GM12878 (cell line): Measurements from ENCODE around the gene LMF1. TPM values are rescaled to one million over a fixed set of nuclear protein-coding genes. Genes with fewer than 3 reads are reported as not detected.

Experiments
- ATAC-seq: fragments of 200-7000 bp; cut with Tn5 transposase; 3 replicates; pipeline ENCODE4 v1.9.1; 2020; ENCODE audit warnings: mild to moderate bottlenecking, moderate library complexity
- BruUV-seq: library from RNA; stranded (reverse); fragments of 400-500 nt; replicated peaks from 2 replicates; lab custom pipeline; 2021; lab: Mats Ljungman, UMichigan
- CTCF ChIA-PET: fragments of 300-600 bp; sonication (Branson Sonifier 250); formaldehyde crosslinking; extraction: SDS; loops from one replicate; lab custom pipeline; 2021; ENCODE audit warnings: inconsistent platforms; lab: Yijun Ruan, JAX
- POLR2A ChIA-PET: fragments of 350-600 bp; formaldehyde crosslinking; extraction: SDS; loops from one replicate; lab custom pipeline; 2021; ENCODE audit warnings: inconsistent platforms; lab: Charles Lee
- RAD21 ChIA-PET: fragments of 300-600 bp; sonication (Branson Sonifier 250); formaldehyde crosslinking; loops from one replicate; lab custom pipeline; 2023; ENCODE audit warnings: antibody characterized with exemption; ENCODE audit not compliant: unreplicated experiment; lab: Charles Lee
- SMC1A ChIA-PET: fragments of 300-600 bp; sonication (Branson Sonifier 250); formaldehyde crosslinking; loops from one replicate; lab custom pipeline; 2023; ENCODE audit not compliant: unreplicated experiment, uncharacterized antibody; lab: Charles Lee
- DNase-seq: peaks from one replicate; pipeline ENCODE4 v3.0.0-alpha.2; 2011; ENCODE audit warnings: low read depth, low spot score
- FAIRE-seq: peaks from 3 replicates; lab custom pipeline; 2011; peaks lifted over from hg19 to GRCh38; lab: Jason Lieb, UNC
- H2AFZ ChIP-seq: 2 replicates; pipeline ENCODE4 v1.6.0; 2011; ENCODE audit warnings: low read depth, low read length, control low read depth; ENCODE audit not compliant: control insufficient read depth
- H3K27ac ChIP-seq: 2 replicates; pipeline ENCODE4 v1.5.1; 2011; ENCODE audit warnings: control low read depth; ENCODE audit not compliant: control insufficient read depth, insufficient read depth
- H3K27me3 ChIP-seq, 2 experiments: replicated peaks in 1 of 2; 2 replicates each; pipeline versions ENCODE4 v1.6.0 to v1.6.1; 2011; ENCODE audit warnings: low read length in 1 of 2; ENCODE audit not compliant: control insufficient read depth in 2 of 2, insufficient read depth in 2 of 2
- H3K36me3 ChIP-seq, 2 experiments: 2 replicates each; pipeline ENCODE4 v1.5.1; 2011; ENCODE audit warnings: low read length in 1 of 2; ENCODE audit not compliant: control insufficient read depth in 2 of 2, insufficient read depth in 2 of 2
- H3K4me1 ChIP-seq: 2 replicates; pipeline ENCODE4 v1.6.1; 2011; ENCODE audit warnings: mild to moderate bottlenecking, low read length, moderate library complexity, mixed read lengths; ENCODE audit not compliant: control insufficient read depth, insufficient read depth
- H3K4me2 ChIP-seq: 2 replicates; pipeline ENCODE4 v1.6.0; 2011; ENCODE audit warnings: control low read depth; ENCODE audit not compliant: control insufficient read depth, insufficient read depth
- H3K4me3 ChIP-seq: fragments of 200-600 bp; sonication (generic); 2 replicates; pipeline ENCODE4 v1.5.1; 2016
- H3K79me2 ChIP-seq: 2 replicates; pipeline ENCODE4 v1.6.0; 2011; ENCODE audit warnings: low read length; ENCODE audit not compliant: control insufficient read depth, insufficient read depth
- H3K9ac ChIP-seq: 2 replicates; pipeline ENCODE4 v1.8.0; 2011; ENCODE audit warnings: low read length, control low read depth, mixed read lengths; ENCODE audit not compliant: control insufficient read depth, insufficient read depth
- H3K9me3 ChIP-seq: replicated peaks from 3 replicates; pipeline ENCODE4 v1.5.1; 2011; ENCODE audit warnings: mild to moderate bottlenecking, low read length; ENCODE audit not compliant: control insufficient read depth, insufficient read depth
- H4K20me1 ChIP-seq: 2 replicates; pipeline ENCODE4 v1.6.0; 2011; ENCODE audit not compliant: control insufficient read depth, insufficient read depth
- EZH2 ChIP-seq: IDR thresholded peaks from 2 replicates; pipeline ENCODE4 v1.6.1; 2012; ENCODE audit warnings: low read depth, mild to moderate bottlenecking, control low read depth, inconsistent platforms, low read length, borderline replicate concordance; ENCODE audit not compliant: control insufficient read depth
- KDM1A ChIP-seq: fragments of 200-600 bp; sonication (generic); IDR thresholded peaks from 2 replicates; pipeline ENCODE4 v1.6.1; 2016; ENCODE audit warnings: borderline replicate concordance
- MEF2B ChIP-seq: fragments of 450-650 bp; IDR thresholded peaks from 2 replicates; pipeline ENCODE4 v1.6.1; 2018; ENCODE audit warnings: mild to moderate bottlenecking, moderate library complexity; ENCODE audit not compliant: partially characterized antibody, poor library complexity, severe bottlenecking
- RCOR1 ChIP-seq: conservative IDR thresholded peaks from 2 replicates; pipeline ENCODE4 v1.6.1; 2012; ENCODE audit warnings: low read depth, low read length, improper control_type of control experiment
- SMC3 ChIP-seq: IDR thresholded peaks from 2 replicates; pipeline ENCODE4 v1.6.1; 2011; ENCODE audit warnings: low read length, improper control_type of control experiment, borderline replicate concordance
- ZBED1 ChIP-seq: IDR thresholded peaks from 2 replicates; pipeline ENCODE4 v1.6.1; 2016; ENCODE audit warnings: borderline replicate concordance
- WGBS: methylation state at CpG from one replicate; pipeline ENCODE4 v1.1.6; 2016; ENCODE audit warnings: low lambda C conversion rate; ENCODE audit not compliant: insufficient replicate concordance, insufficient coverage; ENCODE audit errors: missing lambda C conversion rate; 5-methylcytosine and 5-hydroxymethylcytosine counted together
- in situ Hi-C: fragments of 300-500 bp; cut with MboI; formaldehyde crosslinking; loops from 9 replicates; pipeline ENCODE4 v1.14.3; 2018; ENCODE audit warnings: mixed read lengths
- intact Hi-C: fragments of 100-400 bp; cut with micrococcal nuclease; formaldehyde crosslinking; loops from one replicate; pipeline ENCODE4 v1.14.2; 2022; ENCODE audit not compliant: unreplicated experiment
- polyA plus RNA-seq, 11 experiments: library from polyadenylated mRNA; depleted of rRNA in 4 of 11; unstranded in 6 of 11; stranded (reverse) in 5 of 11; fragments of >200 nt; fragmentation: Nextera tagmentation in 4 of 11; fragmentation: Illumina TruSeq in 1 of 11; extraction: Ambion mirVana in 4 of 11; extraction: Trizol in 1 of 11; gene quantifications; 1 replicate in 1 of 11; 2 replicates in 10 of 11; pipeline versions ENCODE4 v1.2.1 to v1.2.3, GENCODE V29; 2011 to 2016; ENCODE audit warnings: inconsistent platforms in 2 of 11, missing spikeins in 2 of 11, low read depth in 1 of 11
- total RNA-seq, 4 experiments: library from RNA; depleted of rRNA in 3 of 4; stranded (reverse); fragments of >200 nt in 3 of 4; fragmentation: Illumina TruSeq in 1 of 4; extraction: Trizol in 1 of 4; gene quantifications; 2 replicates each; pipeline versions ENCODE4 v1.2.1 to v1.2.3, GENCODE V29; 2013 to 2021
- TF ChIP-seq, protein P1 (sequence below): fragments of 450-650 bp; IDR thresholded peaks from 2 replicates; pipeline ENCODE4 v1.6.1; 2017; ENCODE audit warnings: low read depth, mild to moderate bottlenecking, moderate library complexity

The LMF1 gene
- total and polyA plus RNA-seq, 10 of the 15 experiments (the other 5 are each of a cell fraction or from before 2014, with no cell fraction given), result 0.18 to 3.2 (median 1.4) TPM; not detected in 1

DNA sequence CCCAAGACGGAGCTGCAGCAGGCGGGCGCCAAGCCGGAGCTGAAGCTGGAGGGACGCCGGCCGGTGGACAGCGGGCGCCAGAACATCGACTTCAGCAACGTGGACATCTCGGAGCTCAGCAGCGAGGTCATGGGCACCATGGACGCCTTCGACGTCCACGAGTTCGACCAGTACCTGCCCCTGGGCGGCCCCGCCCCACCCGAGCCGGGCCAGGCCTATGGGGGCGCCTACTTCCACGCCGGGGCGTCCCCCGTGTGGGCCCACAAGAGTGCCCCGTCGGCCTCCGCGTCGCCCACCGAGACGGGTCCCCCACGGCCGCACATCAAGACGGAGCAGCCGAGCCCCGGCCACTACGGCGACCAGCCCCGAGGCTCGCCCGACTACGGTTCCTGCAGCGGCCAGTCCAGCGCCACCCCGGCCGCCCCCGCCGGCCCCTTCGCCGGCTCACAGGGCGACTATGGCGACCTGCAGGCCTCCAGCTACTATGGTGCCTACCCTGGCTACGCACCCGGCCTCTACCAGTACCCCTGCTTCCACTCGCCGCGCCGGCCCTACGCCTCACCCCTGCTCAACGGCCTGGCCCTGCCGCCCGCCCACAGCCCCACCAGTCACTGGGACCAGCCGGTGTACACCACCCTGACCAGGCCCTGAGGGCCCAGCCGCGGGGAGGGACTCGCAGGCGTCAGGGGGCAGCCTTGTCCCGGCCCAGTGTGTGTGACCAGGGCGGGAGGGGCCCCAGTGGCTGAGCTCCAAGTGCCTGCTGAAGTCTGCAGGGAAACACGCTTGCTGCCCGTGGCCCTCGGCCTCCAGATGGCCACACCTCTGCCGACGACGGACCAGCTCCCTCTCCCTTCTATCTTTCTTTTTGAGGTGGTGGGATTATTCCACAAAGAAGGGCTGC is 14.2 kb upstream of the LMF1 start:
- Histone ChIP-seq H3K9me3 (no peaks in the 10 kb centered on the region), H3K27me3 (peaks cover 0 to 1% of the 10 kb centered on the region in 2 experiments; a peak in 2 of 4 replicates), H3K9ac (no peak overlapping the region), H3K36me3 (no peaks in the 10 kb centered on the region), H3K27ac (no peak overlapping the region), H3K4me1 (no peaks in the 10 kb centered on the region), H3K4me3 (no peak overlapping the region), H4K20me1 (no peaks in the 10 kb centered on the region), H3K4me2 (no peak overlapping the region), H2AFZ (no peak overlapping the region), H3K79me2 (no peaks in the 10 kb centered on the region)
- BruUV-seq, result no TSS peak
- intact Hi-C loops (no loop called here), in situ Hi-C loops (no loop called here)
- SMC1A ChIA-PET, result no interaction called here
- CTCF ChIA-PET, result no interaction called here
- no peak for ATAC-seq
- 77% methylated on average over 56 of the region's 78 CpGs for WGBS
- no peak for FAIRE-seq
- POLR2A ChIA-PET, result no interaction called here
- no peak for DNase-seq
- RAD21 ChIA-PET, result no interaction called here
- TF ChIP-seq SMC3, result no peak
- TF ChIP-seq, protein P1, sequence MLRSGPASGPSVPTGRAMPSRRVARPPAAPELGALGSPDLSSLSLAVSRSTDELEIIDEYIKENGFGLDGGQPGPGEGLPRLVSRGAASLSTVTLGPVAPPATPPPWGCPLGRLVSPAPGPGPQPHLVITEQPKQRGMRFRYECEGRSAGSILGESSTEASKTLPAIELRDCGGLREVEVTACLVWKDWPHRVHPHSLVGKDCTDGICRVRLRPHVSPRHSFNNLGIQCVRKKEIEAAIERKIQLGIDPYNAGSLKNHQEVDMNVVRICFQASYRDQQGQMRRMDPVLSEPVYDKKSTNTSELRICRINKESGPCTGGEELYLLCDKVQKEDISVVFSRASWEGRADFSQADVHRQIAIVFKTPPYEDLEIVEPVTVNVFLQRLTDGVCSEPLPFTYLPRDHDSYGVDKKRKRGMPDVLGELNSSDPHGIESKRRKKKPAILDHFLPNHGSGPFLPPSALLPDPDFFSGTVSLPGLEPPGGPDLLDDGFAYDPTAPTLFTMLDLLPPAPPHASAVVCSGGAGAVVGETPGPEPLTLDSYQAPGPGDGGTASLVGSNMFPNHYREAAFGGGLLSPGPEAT, result no peak
- TF ChIP-seq RCOR1, result no peak
- TF ChIP-seq EZH2, result no peak
- no peak for TF ChIP-seq KDM1A
- TF ChIP-seq ZBED1, result no peak
- TF ChIP-seq MEF2B, result no peak
